Mesenteric fat pad (tissue), 1 donor: ENCODE data around the gene CDHR2. TPM values are rescaled to one million over a fixed set of nuclear protein-coding genes. Genes with fewer than 3 reads are reported as not detected.
"Not testable (repeated sequence)": the region's sequence is repeated elsewhere in the genome, so short reads cannot be mapped to it uniquely, and the experiment has no call there.

Source experiments
- DNase-seq: peaks from one replicate; pipeline ENCODE4 v3.0.0-alpha.2; 2020; ENCODE audit warnings: low spot score
- total RNA-seq: library from RNA; stranded (reverse); fragmentation: NEBNext Ultra II Directional; extraction: Animal tissue kit (Norgen Biotek cat#: 25700); gene quantifications from one replicate; pipeline ENCODE4 v1.2.1, GENCODE V29; 2021
- donor health status: DM: yes; HTN: yes; CAD: no.

CDHR2 gene
- total RNA-seq, 1 donor from 2014 or later: 0.45 TPM

DNA sequence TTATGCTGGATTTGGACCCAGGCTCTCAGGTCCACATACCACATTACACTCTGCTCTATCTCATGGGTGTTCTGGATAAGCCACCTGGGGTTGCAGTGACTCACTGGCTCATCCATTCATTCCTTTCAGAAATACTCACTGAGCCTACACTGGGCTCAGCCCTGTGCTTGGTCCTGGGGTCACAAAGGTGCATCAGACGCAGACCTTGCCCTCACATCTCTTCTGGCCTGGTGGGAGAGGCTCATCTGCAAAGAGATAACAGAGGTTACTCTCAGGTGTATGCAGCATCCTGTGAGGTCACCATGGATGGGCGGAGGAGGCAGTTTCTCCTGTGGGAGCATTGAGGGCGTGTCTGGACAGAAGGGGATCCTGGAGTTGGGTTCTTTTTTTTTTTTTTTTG is 12.1 kb downstream of the CDHR2 start:
- no peak for DNase-seq

GRCh38 chr5:176562189-176562588 is 13.0 kb downstream of the CDHR2 start:
- DNase-seq: no peak

DNA sequence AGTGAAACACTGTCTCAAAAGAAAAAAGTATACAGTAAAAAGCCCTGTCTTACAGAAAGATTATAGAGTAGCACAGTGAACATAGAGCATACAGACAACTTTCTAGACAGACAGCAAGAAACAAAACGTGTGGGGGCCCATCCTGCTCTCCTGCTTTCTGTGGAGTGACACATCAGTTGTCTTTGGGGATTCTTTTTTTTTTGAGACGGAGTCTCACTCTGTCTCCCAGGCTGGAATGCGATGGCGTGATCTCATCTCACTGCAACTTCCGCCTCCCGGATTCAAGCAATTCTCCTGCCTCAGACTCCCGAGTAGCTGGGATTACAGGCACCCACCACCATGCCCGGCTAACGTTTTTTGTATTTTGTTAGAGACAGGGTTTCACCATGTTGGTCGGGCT is 14.9 kb downstream of the CDHR2 start:
- DNase-seq: no peak

- DNase-seq: no peak
Measured at GRCh38 chr5:176565760-176566288, 16.7 kb downstream of the CDHR2 start.

DNA sequence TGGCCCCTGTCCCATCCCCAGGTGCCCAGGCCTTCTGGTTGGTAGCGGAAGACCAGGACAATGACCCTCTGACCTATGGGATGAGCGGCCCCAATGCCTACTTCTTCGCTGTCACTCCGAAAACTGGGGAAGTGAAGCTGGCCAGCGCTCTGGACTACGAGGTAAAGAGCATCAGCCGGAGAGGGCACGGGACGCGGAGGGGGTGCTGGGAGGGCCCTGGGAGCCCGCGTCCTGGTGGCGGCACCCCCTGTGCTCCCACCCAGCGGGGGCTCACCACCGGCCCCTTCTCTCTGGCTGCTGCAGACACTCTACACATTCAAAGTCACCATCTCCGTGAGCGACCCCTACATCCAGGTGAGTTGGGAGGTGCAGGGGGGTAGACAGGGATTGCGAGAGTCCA is 19.5 kb downstream of the CDHR2 start:
- DNase-seq: no peak

DNA sequence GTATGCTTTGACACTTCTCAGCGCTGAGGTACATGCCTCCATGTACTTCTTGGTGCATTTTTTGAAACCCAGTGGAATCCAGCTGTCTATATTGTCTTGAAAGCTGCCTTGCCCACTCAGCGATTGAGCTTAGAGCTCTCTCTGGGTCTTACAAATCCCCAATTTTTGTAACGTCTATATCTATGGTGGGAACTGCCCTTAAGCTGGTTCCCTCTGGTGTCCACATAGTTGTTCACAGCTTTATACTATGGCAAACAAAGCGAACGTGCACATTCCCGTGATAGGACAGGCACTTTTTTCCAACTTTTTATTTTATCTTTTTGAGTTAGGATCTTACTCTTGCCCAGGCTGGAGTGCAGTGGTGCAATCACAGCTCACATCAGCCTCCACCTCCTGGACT is 20.9 kb downstream of the CDHR2 start:
- DNase-seq: no peak

- DNase-seq: no peak
Measured at GRCh38 chr5:176573564-176574296, 24.6 kb downstream of the CDHR2 start.

- no peak for DNase-seq
Measured at GRCh38 chr5:176574297-176574591, 25.1 kb downstream of the CDHR2 start.

DNA sequence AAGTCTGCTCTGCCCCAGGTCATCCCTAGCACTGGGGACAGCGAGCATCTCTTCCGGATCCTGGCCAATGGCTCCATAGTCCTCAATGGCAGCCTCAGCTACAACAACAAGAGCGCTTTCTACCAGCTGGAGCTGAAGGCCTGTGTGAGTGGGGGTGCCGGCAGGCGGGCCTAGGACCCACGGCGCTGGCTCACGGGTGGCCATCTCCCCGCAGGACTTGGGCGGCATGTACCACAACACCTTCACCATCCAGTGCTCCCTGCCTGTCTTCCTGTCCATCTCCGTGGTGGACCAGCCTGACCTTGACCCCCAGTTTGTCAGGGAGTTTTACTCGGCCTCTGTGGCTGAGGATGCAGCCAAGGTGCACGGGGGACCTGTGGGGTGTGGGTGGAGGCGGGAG is 25.9 kb downstream of the CDHR2 start:
- DNase-seq: no peak

- DNase-seq: no peak
Measured at GRCh38 chr5:176575488-176576422, 26.6 kb downstream of the CDHR2 start.

DNA sequence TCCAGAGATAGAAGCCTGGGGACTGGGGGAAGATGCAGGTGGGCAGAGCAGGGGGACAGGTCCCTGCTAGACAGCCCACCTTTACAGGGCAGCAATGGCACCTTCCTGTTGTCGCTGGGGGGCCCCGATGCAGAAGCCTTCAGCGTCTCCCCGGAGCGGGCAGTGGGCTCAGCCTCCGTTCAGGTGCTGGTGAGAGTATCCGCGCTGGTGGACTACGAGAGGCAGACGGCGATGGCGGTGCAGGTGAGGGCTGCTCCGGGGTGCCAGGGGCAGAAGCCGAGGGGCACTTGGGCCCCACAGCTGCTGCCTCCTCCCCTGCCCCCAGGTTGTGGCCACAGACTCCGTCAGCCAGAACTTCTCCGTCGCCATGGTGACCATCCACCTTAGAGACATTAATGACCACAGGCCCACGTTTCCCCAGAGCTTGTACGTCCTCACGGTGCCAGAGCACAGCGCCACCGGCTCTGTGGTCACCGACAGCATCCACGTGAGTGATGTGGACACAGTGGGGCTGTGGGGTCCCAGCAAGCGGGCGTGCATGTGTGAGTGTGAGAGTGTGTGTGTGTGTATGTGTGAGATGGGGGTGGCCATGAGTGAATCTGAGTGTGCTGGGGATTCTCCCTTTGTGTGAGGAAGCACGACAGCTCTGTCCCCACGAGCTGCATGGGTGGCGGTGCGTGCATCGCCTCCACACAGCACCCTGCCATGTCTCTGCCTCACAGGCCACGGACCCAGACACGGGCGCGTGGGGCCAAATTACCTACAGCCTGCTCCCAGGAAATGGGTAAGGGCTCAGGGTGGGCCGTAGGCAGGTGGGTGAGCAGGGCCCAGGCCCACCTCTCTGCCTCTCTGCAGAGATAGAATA is 28.4 kb downstream of the CDHR2 start:
- DNase-seq: no peak

- DNase-seq: no peak
Measured at GRCh38 chr5:176578391-176578808, 29.3 kb downstream of the CDHR2 start.

DNA sequence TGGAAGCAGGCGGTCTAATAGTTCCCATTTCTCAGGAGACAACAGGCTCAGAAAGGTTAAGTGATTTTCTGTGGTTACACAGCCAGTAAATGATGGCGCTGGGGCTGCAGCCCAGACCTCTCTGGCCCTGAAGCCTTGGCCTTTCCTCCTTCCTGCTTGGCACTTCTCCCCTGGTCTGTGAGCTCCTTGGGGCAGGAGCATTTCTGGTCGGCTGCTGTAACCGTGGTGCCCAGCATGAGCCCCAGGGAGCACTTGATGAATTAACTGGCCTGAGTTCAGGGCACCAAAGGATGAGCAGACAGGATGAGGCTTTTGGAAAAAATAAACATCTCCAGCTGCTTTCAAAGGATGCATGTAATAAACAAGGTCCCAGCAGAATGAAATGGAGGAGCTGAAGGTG is 30.2 kb downstream of the CDHR2 start:
- DNase-seq: no peak

- no peak for DNase-seq
Measured at GRCh38 chr5:176581361-176581760, 32.2 kb downstream of the CDHR2 start.

DNA sequence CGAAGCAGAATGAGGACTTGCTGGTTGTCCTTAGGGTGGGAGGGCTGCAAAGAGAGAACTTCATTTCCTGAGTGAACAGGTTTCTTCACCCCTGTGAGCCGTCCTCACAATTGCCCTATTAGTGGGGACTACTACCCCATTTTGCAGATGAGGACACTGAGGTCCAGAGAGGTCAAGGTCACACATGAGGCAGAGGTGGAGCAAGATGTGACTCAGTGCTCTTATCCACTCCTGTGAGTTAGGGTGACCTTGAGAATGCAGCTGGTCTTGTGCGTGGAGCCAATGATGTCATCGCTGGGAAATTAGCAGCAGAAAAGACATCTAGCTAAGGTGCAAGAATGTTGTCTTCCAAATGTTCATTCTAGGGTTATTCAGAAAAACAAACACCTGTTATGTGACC is 33.9 kb downstream of the CDHR2 start:
- DNase-seq: no peak

- no peak for DNase-seq
Measured at GRCh38 chr5:176587398-176587797, 38.3 kb downstream of the CDHR2 start.

DNA sequence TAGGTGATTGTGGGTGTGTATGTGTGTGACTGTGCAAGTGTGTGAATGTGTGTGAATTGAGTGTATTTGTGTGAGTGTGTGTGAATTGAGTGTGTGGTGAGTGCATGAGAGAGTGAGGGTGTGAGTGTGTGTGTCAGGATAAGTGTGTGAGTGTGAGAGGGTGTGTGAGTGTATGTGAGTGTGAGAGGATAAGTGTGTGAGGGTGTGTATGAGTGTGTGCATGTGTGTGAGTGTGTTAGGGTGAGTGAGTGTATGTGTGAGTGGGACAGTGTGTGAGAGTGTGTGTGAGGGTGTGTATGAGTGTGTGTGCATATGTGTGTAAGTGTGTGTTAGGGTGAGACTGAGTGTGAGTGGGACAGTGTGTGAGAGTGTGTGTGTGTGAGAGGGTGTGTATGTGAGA is 39.2 kb downstream of the CDHR2 start:
- DNase-seq: no peak

DNA sequence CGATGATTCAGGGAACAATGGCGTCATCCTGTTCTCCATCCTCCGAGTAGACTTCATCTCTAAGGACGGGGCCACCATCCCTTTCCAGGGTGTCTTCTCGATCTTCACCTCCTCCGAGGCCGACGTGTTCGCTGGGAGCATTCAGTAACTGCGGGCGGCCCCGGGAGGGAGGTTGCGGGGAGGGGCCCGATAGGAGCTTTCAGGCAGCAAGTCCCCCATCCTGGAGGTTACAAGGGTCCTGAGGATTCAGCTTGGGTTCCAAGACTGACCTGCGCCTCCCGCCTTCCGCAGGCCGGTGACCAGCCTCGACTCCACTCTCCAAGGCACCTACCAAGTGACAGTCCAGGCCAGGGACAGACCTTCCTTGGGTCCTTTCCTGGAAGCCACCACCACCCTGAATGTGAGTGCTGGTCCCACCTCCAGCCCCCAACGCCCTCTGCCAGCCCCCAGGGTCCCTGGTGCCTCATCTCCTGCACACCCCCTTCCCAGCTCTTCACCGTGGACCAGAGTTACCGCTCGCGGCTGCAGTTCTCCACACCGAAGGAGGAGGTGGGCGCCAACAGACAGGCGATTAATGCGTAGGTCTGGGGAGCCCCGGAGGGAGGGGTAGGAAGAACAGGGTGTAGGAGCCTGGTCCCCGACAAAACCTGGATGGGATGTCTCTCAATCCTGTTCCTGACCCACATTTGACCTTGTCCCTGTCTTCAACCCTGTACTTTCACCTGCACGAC is 40.1 kb downstream of the CDHR2 start:
- DNase-seq: no peak

- DNase-seq: no peak
Measured at GRCh38 chr5:176590035-176590717, 41.0 kb downstream of the CDHR2 start.

DNA sequence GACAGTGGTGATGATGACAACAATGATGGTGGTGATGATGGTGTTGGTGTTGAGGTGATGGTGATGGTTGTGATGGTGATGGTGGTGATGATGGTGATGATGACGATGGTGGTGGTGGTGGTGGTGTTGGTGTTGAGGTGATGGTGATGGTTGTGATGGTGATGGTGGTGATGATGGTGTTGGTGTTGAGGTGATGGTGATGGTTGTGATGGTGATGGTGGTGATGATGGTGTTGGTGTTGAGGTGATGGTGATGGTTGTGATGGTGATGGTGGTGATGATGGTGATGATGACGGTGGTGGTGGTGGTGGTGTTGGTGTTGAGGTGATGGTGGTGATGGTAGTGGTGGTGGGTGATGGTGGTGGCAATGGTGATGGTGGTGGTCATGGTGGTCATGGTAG is 42.5 kb downstream of the CDHR2 start:
- DNase-seq: not testable (repeated sequence)
